Fibroblast of lung (primary cell): ENCODE data around the gene SPRED2.

ENCODE experiments used
- EZH2 ChIP-seq: IDR thresholded peaks from 2 replicates; pipeline ENCODE4 v1.5.1; 2012; ENCODE audit warnings: low read length, control low read depth, mild to moderate bottlenecking; ENCODE audit errors: missing control alignments
- TF ChIP-seq, protein P1 (sequence below), 2 donors: IDR thresholded peaks in 1 of 2; conservative IDR thresholded peaks in 1 of 2; 1 replicate in 1 of 2; 2 replicates in 1 of 2; pipeline ENCODE4 v1.5.1; 2011 to 2012; ENCODE audit warnings: low read length in 2 of 2, control low read depth in 1 of 2, inconsistent platforms in 1 of 2, low read depth in 1 of 2, mild to moderate bottlenecking in 1 of 2

DNA sequence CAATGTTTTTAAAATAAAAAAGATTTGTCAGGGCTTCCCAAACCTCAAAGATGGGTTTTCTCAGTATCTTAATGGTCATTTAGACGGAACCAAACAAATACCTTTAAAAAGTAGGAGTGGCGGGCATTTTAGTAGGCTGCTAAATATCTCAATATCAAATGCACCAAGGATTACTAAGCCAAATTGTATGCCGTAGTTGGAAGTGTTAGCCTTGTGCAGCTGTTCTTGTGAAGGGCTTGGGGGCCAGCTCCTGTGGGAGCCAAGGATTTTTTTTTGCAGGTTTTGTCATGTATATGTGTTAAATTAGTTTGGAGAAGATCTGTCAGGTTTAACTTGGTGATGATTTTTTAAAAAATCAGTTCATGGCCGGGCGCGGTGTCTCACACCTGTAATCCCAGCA is 152.6 kb downstream of the SPRED2 start:
- TF ChIP-seq, protein P1, sequence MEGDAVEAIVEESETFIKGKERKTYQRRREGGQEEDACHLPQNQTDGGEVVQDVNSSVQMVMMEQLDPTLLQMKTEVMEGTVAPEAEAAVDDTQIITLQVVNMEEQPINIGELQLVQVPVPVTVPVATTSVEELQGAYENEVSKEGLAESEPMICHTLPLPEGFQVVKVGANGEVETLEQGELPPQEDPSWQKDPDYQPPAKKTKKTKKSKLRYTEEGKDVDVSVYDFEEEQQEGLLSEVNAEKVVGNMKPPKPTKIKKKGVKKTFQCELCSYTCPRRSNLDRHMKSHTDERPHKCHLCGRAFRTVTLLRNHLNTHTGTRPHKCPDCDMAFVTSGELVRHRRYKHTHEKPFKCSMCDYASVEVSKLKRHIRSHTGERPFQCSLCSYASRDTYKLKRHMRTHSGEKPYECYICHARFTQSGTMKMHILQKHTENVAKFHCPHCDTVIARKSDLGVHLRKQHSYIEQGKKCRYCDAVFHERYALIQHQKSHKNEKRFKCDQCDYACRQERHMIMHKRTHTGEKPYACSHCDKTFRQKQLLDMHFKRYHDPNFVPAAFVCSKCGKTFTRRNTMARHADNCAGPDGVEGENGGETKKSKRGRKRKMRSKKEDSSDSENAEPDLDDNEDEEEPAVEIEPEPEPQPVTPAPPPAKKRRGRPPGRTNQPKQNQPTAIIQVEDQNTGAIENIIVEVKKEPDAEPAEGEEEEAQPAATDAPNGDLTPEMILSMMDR (conservative IDR thresholded peaks at IDR 0.05 in 1 of 2, IDR thresholded peaks at IDR 0.05 in 1 of 2; ENCODE audit: low read depth in 1 of 2, low read length in 2 of 2) = no peak
- TF ChIP-seq EZH2 = no peak
